RPMI8226 (cell line): ENCODE data around the gene AK8.
A peak's percentile ranks its signal among the peaks of the same experiment; 100 is the strongest.

Experiments
- DNase-seq: peaks from one replicate; pipeline ENCODE4 v3.0.0-alpha.2; 2015

AK8 gene

DNA sequence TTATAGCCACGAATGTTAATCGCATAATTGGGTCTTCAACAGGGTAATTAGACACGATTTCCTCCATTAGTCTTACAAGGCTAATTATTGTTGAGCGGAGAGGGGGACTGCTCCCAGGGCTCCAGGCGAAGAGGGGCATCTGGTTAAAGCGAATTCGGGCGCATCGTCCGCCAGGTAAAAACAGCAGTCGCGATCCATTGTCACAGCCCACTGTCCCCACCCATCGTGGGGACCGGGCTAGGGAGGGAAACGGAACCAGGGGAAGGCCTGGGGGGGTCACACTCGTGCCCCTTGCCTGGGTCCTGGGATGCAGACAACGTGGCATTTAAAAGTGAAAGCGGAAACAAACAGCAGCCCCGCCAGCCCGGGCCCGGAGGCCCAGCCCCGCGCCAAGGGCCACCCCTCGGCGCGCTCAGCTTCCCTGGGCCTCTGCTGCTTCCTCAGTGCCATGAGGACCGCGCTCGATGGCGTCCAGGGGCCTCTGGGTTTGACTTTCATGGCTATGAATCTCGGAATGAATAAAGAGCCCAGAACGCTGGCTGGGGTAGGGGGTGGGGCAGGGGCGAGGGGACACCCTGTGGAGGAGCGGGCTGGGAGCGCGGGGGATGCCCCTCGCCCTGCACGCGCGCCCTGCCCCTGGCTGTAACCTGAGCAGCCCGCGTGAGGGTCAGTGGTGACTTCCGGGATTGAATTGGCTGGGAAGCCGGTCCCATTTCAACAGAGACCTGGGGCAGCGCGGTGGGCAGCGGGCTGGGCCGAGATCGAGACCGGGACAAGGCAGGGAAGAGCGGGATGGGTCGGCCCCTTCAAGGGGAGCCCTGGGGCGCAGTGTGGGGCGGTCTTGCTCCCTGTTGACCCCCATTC, 107.9 kb downstream of the AK8 start:
- peak; percentile 75 for DNase-seq

DNA sequence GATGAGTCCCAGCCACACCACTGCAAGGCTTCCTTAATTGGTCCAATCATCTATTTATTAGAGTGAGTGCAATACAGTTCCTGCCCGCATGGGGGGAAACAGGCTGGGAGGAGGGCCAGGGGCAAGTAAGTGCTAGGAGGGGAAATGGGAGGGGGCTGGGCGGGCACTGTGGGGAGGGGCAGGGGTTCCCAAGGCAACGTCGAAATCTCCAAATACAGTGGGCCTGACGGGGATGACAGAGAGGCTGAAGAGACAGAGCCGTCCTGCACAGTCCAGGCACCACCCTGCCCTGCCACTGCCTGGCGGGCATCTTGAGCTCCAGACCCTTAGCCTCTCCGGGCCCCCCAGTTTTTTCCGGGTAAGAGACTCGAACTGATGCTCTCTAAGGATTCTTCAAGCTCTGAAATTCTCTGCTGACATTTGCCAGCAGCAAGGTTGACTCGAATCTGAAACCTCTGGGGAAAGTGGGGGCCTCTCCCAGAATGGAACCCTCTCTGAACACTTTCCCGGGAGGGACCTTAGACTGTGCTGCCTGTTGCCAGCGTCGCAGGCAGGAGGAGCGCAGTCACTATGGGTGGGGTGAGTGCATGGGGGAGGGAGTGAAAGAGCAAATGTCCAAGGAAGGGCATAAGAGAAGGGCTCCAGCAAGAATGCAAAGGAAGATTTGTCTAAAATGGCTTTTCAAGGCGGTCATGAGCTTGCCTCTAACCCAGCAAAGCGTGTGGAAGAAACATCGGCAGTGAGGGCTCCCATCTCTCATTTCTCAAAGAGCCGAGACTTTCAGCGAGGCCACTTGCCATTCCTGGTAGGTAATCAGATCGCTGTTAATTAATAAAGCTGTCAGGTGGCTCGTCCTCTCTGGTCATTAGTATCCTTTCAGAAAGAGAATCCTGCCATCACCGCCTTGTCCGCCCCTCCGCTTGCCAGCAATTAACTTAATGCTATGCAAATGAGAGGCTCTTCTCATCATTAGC, 108.9 kb downstream of the AK8 start:
- peak; percentile 69 for DNase-seq

DNA sequence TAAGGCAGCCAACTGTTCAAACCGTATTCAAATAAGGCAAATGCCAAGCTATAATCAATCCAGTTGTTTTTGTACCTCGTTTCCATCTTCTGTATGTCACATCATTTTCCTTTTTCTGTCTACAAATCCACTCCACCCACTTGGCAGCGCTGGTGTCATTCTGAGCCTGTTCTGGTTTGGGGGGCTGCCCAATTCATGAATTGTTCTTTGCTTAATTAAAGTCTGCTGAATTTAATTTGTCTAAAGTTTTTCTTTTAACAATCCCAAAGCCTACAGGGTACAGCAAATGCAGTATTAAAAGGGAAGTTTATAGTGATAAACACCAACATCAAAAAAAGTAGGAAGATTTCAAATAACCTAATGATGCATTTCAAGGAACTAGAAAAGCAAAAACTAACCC, 114.5 kb downstream of the AK8 start:
- DNase-seq = no peak

DNA sequence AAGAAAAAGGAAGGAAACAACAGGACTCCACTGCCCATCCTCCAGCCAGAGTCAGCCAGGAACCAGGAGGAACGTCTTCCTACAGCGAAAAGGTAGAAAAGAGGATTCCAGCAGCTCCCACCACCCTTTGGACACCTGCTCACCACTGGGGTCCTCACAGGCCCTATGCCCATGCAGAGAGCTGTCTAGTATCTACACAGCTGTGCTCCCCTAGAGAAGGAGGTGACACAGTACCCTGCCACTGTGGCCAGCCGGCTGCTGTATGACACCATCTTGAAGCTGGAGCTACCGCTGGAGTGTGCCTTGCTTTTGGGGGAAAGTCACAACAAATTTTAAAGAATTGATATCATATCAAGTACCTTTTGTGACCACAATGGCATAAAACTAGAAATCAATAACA, 115.2 kb downstream of the AK8 start:
- DNase-seq = no peak

DNA sequence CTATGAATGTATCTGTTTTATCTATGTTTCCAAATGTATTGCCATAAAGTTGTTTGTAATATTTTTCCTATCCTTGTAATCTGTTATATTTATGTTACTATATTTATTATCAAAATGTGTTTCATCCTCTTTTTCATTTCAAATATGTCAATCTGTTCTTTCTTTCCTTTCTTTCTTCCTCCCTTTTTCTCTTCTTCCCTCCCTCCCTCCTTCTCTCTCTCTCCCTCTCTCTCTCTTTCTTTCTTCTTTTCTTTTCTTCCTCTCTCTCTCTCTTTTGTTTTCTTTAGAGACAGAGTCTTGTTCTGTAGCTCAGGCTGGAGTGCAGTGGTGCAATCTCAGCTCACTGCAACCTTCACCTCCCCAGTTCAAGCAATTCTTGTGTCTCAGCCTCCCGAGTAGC, 116.5 kb downstream of the AK8 start:
- DNase-seq = no peak

DNA sequence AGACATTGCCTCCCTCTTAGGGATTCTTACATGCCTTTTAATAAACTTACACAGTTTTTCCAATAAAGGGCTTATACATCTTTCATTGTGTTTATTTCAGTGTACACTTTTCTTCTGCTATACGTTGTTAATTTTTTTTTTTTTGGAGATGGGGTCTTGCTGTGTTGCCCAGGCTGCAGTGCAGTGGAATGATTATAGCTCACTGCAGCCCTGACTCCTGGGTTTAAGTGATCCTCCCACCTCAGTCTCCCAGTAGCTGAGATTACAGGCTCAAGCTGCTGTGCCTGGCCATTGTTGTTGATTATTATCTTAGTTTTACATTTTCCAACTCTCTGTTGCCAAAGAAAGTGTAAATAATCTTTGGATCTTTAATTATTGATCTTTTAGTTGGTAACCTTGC, 118.0 kb downstream of the AK8 start:
- DNase-seq = no peak

DNA sequence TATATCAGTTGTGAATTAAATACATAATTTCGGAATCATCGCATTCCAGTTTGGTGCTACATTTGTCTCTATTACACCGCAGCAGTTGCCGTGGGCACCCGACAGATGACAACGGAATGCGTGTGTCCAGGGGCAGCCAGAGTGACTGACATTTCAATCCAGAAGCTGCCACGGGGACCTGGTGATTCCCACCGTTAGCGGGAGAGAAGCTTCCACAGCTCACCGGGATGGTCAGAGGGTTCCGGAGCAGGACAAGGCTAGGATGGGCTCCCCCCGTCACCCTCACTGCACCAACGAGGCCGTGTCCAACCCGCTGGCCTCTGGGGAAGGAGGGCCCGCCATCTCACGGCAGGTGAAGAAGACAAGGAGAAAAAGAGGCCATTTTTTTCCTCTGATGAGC, 121.1 kb downstream of the AK8 start:
- no peak for DNase-seq

DNA sequence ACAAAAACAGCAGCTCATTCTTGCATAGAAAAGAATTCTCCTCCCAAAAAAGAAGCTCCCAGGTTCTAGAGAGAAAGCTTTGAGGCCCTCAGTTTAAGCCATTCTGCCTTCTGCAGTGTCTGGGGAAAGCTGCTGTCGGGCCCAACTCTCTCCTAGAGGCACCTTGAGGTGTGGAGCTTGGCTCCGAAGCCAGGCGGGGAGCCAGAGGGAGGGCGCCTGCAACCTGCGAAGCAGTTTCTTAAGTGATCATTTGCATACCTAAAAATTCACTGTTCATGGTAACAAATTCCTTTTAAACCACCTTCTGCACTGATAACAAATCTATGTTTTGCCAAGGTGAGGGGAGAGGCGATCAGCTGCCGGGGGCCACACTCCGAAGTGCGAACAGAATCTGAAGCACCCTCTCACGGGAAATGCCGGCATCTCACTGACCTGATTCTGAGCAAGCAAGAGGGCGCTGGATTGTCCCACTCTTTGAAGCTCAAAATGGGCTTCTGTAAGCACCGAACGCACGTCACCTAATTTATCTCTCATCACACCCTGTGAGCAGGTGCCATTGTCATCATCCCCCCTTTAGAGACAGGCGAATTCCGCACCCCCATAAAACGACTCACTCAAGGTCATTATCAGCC, 121.8 kb downstream of the AK8 start:
- peak; percentile 27 for DNase-seq

DNA sequence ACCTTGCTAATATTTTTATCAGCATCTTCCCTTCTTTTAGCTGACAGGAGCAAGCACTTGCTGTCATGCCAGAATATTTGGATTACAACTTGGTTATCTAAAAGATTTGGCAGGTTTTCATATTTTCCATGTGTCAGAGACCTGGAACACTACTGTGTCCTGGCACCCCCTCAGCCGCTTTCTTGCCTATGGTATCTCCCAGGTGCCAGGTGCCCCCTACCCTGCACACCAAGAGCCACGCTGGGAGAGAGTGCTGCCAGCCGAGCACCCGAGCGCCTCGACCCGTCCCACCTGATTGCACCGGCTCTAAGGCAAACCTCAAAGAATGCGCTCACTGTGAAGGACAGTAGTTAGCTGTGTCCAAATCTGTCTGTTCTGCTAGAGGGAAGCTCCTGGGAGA, 123.0 kb downstream of the AK8 start:
- DNase-seq = no peak

DNA sequence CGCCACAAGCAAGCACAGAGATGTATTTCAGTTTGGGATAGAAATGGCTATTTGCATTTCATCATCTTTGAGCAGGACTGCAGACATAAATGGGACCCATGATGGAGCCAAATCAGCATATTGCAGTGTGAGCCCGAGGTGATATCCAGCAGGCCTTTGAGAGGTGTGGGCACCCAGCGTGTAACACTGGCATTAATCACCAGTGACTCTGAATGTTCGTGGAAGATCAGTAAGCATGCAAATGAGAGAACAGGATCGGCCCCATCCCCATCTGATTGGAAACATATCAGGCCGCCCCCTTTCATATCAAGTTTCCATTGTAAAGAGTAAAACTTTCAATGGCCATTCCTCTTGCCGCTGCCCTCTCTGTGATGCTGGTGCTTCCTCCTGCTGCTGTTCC, 123.8 kb downstream of the AK8 start:
- DNase-seq = no peak

DNA sequence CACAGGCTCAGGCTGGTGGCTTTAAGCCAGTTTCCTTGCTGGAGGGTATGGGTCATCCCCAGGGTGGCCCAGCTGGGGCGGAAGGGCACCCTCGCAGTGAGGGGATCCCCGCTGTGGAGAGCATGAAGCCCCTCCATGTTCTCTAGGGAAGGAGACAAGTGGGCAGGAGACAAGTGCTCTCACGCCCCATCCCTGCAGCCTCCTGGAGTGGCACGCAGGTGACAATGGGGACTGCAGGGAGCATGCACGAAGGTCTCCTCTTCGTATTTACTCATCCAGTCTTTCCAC, 124.5 kb downstream of the AK8 start:
- no peak for DNase-seq

DNA sequence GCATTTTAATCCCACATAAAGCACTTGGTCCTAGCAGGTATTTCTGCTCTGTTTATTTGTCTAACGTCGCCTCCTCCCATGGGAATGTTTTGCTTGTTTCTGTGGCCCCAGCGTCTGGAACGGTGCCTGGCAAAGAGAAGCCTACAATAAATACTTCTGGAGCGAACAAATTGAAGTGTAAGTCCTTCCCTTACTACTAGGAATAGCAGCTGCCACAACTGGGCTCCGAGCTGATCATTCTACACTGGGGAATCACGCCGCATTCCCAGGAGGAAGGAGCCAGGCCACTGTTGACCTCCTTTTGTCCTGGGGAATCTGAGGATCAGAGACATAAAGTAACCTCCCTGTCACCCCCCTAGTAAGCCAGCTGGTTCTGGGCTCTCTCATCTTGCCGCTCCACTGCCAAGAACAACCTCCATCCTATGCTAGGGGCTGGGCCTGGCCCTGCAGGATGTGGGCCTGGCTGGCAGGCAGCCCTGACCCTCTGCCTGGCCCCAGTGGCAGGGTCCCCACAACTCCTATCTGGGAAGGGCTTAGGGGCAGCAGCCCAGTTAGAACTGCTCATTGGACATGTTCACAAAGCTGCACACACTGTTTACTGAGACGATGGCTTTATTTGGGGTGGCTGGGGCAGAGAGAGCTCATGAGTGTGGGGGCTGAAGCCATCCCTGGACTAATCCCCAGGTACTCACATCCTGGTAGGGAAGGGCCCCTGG, 125.0 kb downstream of the AK8 start:
- no peak for DNase-seq

DNA sequence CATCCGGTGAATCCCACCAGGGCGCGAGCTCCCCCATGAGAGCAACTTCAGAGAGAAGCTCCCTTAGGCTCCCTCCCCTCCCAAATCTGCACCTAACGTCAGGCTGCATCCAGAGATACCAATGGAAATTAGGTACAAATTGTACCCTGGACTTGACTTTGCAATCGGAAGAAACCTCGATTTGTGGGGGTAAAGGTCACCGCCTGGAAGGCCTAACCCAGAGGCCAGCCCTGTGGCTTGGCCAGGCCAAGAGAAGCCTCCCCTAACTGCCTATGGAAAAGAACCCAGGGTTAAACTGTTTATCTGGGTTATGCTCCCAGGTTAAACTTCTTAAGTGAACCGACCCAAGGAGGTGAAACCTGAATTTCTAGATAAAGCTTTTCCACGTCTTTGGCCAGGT, 127.4 kb downstream of the AK8 start:
- DNase-seq = no peak

DNA sequence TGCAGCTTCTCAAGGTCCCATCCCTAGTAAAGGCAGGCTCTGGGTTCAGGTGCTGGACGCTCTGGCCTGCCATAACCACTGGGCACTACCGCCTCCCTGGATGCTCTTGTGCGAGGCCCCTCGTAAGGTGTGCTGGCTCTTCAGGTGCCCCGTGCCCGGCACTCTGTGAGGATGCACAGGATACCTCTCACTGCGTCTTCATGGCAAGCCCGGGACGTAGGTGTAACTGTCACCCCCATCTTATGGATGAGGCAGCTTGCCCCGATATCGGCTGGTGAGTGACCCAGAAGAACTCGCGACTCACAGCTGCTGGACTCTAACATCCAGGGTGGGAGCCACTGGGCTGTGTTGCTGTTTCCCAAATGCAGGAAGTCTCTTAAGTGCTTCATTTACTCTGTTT, 128.8 kb downstream of the AK8 start:
- DNase-seq = no peak

DNA sequence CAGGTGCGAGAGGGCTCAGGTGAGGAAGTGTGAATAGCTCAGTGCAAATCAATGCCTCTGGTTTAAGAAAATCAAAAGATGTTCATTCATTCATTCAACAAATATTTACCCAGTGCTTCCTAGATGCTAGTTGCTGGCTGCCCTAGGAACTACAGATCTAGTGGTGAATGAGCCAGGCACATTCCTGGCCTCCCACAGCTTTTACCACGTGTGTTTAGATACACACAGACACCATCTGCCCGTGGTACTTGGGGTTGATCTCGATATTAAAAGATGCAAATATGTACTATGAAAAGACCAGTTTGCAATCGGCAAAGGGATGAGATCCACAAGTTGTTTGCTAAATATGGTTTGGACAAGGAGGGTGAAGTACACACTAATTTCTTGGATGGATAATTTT, 129.6 kb downstream of the AK8 start:
- no peak for DNase-seq

DNA sequence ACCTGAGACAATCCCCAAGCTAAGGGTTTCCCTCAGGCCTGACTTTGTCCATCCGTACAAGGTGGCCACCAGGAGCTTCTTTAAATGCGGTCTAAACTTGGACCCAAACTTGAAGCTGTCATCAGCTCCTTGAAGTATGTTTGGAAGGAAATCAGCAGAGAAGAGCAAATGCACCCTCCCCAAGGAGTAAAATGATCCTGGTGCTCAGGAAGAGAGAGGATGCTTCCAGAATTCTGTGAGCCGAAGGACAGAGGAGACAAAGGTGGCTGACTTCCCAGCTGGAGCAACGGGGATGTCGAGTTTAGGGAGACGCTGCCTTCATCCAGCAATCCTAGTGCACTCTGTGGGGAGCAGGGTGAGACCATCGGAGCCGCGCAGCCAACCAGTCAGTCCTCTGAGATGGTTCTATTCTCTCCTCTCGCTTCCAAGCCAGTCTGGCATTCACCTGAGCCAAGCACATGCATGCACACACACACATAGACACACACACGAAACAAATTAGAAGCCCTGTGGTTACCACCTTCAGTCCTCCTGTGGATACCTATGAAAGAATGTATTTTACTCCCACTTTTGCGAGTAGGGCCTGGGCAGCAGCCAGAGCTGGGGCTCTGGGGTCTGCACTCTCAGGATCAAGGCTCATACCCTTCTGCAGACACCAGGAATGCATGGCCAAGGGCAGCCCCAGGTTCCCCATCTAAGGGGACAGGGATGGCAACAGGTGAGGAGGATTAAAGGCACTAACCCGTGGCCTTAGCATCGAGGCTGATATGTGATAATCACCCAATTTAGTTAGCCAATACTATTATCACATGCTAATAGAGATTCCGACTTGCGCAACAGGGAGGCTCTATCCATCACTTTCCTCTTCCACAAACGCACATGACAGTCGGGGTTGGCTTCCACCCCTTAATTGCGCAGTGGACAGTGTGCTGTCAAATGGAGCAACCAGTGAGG, 132.1 kb downstream of the AK8 start:
- DNase-seq = no peak

DNA sequence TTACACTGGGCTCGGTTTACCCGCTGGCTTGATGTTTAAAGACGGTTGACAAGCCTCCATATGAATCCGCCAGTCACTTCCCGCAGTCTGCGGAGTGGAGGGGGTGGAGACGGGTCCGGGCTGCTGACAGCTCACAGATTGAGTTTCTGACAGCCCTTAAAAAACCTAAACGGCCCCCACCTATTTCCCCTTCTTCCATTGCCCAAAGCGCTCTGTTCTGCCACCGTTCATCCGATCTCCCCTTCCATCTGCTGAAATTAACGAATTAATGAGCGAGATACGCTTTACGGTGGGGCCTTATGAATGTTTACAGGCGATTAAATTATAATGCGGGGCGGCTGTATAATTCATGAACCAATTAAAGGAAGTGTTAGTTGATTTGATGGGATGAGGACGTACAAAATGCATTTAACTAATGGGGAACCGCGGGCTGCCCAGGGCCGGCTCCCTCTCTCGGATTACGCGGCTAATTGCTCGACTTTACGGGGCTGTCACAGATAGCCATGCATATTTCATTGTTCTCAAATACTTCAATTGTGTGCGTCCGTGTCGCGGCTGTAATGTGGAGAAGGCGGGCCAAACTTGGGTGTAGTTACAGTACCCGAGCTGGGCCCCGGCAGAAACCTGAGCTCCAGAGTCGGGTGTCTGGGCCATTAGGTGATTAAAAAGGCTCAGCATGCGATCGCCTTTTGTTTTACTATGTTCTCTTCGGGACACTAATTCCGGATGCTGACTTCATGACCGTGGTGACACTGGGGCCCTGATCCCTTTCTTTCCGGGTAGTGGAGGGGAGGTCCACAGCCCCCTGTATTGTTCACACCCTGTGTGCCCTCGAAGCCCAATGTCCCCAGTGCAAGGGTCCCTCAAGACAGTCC, 133.0 kb downstream of the AK8 start:
- DNase-seq = no peak

DNA sequence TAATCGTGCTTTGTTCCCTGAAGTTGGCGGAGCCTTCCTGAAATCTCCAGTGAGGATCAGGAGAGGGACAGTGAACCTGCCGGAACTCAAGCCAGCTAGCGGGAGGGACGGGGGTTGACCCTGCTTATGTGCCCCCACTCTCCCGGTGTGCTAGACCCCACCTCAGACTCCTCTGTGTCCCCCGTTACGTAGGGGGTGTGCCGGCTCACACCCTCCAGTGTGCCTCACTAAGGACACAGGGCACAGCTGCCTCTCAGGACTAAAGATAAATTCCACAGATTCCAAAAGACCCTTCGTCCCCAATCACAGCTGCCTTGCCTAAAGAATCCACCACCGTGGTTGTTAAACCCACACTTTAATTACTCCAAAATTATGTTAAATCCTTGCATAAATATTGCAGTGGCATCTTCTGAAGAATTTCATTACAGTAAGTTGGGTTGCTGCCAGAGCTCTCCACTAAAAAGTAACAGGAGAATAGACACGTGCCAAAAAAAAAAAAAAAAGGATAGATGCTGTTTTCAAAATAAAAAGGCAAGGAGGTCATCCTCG, 134.1 kb downstream of the AK8 start:
- peak; percentile 33 for DNase-seq

DNA sequence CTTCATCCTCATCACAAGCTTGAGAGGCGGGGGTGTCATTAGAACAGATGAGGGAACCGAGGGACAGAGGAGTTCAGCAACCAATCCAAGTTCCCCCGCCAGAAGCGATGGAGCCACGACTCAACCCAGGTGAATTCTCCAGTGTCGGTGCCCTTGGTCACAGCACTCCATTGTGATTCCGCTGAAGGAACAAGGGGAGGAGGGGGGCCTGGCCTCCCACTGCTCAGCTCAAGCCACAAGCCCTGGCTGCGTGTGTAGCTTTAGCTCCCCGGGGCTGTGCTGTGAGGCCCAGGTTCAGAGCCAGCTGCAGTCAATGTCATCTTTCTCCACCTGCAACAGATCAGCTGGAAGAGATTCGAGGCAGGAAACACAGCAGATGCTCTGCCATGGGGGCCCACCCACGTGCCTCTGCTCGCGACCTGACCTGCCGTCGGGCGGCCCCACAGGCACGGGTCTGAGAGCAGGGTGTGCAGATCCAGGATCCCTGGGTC, 135.2 kb downstream of the AK8 start:
- peak; percentile 33 for DNase-seq
